Neural cell (in vitro differentiated cells): ENCODE measurements around the gene ABI3BP. TPM values are rescaled to one million over a fixed set of nuclear protein-coding genes. Genes with fewer than 3 reads are reported as not detected.

Source experiments
- H2AFZ ChIP-seq: fragments of 200-600, 300-800 bp; sonication (generic), shearing (Covaris generic); 2 replicates; pipeline ENCODE4 v1.6.0; 2014; ENCODE audit warnings: low read depth, mild to moderate bottlenecking, antibody characterized with exemption, low read length, moderate library complexity
- H3F3A ChIP-seq: fragments of 200-600 bp; shearing (Covaris generic); 2 replicates; pipeline ENCODE4 v1.6.1; 2016; ENCODE audit warnings: mild to moderate bottlenecking, moderate library complexity, mixed read lengths, antibody characterized with exemption, low read length; ENCODE audit not compliant: insufficient read depth, poor library complexity, severe bottlenecking
- H3K27ac ChIP-seq: fragments of 200-600, 300-800 bp; sonication (generic), shearing (Covaris generic); 2 replicates; pipeline ENCODE4 v1.5.1; 2014; ENCODE audit warnings: mild to moderate bottlenecking, low read length, moderate library complexity
- H3K27me3 ChIP-seq: fragments of 300-800, 200-600 bp; sonication (generic), shearing (Covaris generic); 2 replicates; pipeline ENCODE4 v1.6.0; 2014; ENCODE audit warnings: mild to moderate bottlenecking, low read depth, low read length, moderate library complexity; ENCODE audit not compliant: insufficient read depth
- H3K36me3 ChIP-seq: fragments of 300-800, 200-600 bp; sonication (generic), shearing (Covaris generic); 2 replicates; pipeline ENCODE4 v1.5.1; 2014; ENCODE audit warnings: mild to moderate bottlenecking, antibody characterized with exemption, low read length, moderate library complexity; ENCODE audit not compliant: insufficient read depth
- H3K4me2 ChIP-seq: fragments of 300-800, 200-600 bp; sonication (generic), shearing (Covaris generic); 2 replicates; pipeline ENCODE4 v1.6.0; 2014; ENCODE audit warnings: mild to moderate bottlenecking, low read length
- H3K4me3 ChIP-seq: fragments of 300-800, 200-600 bp; sonication (generic), shearing (Covaris generic); 2 replicates; pipeline ENCODE4 v1.5.1; 2014; ENCODE audit warnings: mild to moderate bottlenecking, low read length, moderate library complexity
- H3K79me2 ChIP-seq: fragments of 200-600 bp; shearing (Covaris generic); replicated peaks from 2 replicates; pipeline ENCODE4 v1.6.0; 2014; ENCODE audit warnings: mild to moderate bottlenecking, low read length, moderate library complexity; ENCODE audit not compliant: insufficient read depth
- H3K9ac ChIP-seq: fragments of 300-800, 200-600 bp; sonication (generic), shearing (Covaris generic); 2 replicates; pipeline ENCODE4 v1.6.1; 2016; ENCODE audit warnings: mild to moderate bottlenecking, low read length, mixed read lengths
- H3K9me2 ChIP-seq: fragments of 200-600 bp; shearing (Covaris generic); 2 replicates; pipeline ENCODE4 v1.6.1; 2016; ENCODE audit warnings: mild to moderate bottlenecking, low read length, mixed read lengths; ENCODE audit not compliant: insufficient read depth
- H3K9me3 ChIP-seq: fragments of 200-600, 300-800 bp; sonication (generic), shearing (Covaris generic); 2 replicates; pipeline ENCODE4 v1.6.1; 2016; ENCODE audit warnings: mild to moderate bottlenecking, mixed run types, low read length, moderate library complexity, mixed read lengths
- H4K20me1 ChIP-seq: fragments of 200-600 bp; shearing (Covaris generic); 2 replicates; pipeline ENCODE4 v1.6.1; 2016; ENCODE audit warnings: mild to moderate bottlenecking, mixed run types; ENCODE audit not compliant: insufficient read depth
- CTCF ChIP-seq: fragments of 450-650 bp; IDR thresholded peaks from 2 replicates; pipeline ENCODE4 v1.5.1; 2014; ENCODE audit warnings: antibody characterized with exemption, mild to moderate bottlenecking, moderate library complexity; ENCODE audit not compliant: poor library complexity, severe bottlenecking
- EP300 ChIP-seq: fragments of 450-650 bp; conservative IDR thresholded peaks from 2 replicates; pipeline ENCODE4 v1.6.1; 2014; ENCODE audit warnings: antibody characterized with exemption, mild to moderate bottlenecking, moderate library complexity; ENCODE audit not compliant: poor library complexity, severe bottlenecking
- EZH2 ChIP-seq: fragments of 200-600, 300-800 bp; shearing (Covaris generic), sonication (generic); IDR thresholded peaks from 2 replicates; pipeline ENCODE4 v1.6.1; 2014; ENCODE audit warnings: antibody characterized with exemption, low read length, borderline replicate concordance, mild to moderate bottlenecking; ENCODE audit not compliant: insufficient read depth, poor library complexity, severe bottlenecking
- MXI1 ChIP-seq: fragments of 450-650 bp; conservative IDR thresholded peaks from 2 replicates; pipeline ENCODE4 v1.6.1; 2014; ENCODE audit warnings: antibody characterized with exemption, mild to moderate bottlenecking; ENCODE audit not compliant: poor library complexity, severe bottlenecking
- POLR2AphosphoS5 ChIP-seq: IDR thresholded peaks from 2 replicates; pipeline ENCODE4 v1.6.1; 2012
- RAD21 ChIP-seq: fragments of 450-650 bp; conservative IDR thresholded peaks from 2 replicates; pipeline ENCODE4 v1.6.1; 2014; ENCODE audit warnings: antibody characterized with exemption, mild to moderate bottlenecking, moderate library complexity
- REST ChIP-seq: IDR thresholded peaks from 2 replicates; pipeline ENCODE4 v1.6.1; 2012; ENCODE audit warnings: borderline replicate concordance
- SMC3 ChIP-seq: fragments of 450-650 bp; conservative IDR thresholded peaks from 2 replicates; pipeline ENCODE4 v1.6.1; 2014; ENCODE audit warnings: antibody characterized with exemption, mild to moderate bottlenecking, moderate library complexity; ENCODE audit not compliant: poor library complexity
- TAF1 ChIP-seq: IDR thresholded peaks from 2 replicates; pipeline ENCODE4 v1.6.1; 2012; ENCODE audit warnings: low read depth
- polyA plus RNA-seq: library from polyadenylated mRNA; depleted of rRNA; stranded (reverse); fragments of >200 nt; gene quantifications from 2 replicates; pipeline ENCODE4 v1.2.3, GENCODE V29; 2014

The ABI3BP gene
- polyA plus RNA-seq, 1 donor from 2014 or later, result not detected

GRCh38 chr3:100912571-100912970 lies 80.7 kb downstream of the ABI3BP start:
- Histone ChIP-seq H2AFZ (no peak overlapping the region), H4K20me1 (no peaks in the 10 kb centered on the region), H3K79me2 (no peaks in the 10 kb centered on the region), H3K27me3 (no peaks in the 10 kb centered on the region), H3F3A (no peaks in the 10 kb centered on the region), H3K4me2 (no peak overlapping the region), H3K9me2 (no peaks in the 10 kb centered on the region), H3K4me3 (no peak overlapping the region), H3K27ac (no peak overlapping the region), H3K9me3 (no peaks in the 10 kb centered on the region), H3K9ac (no peak overlapping the region), H3K36me3 (no peaks in the 10 kb centered on the region)
- TF ChIP-seq REST (no peak), EP300 (no peak), MXI1 (no peak), RAD21 (no peak), CTCF (no peak), SMC3 (no peak), TAF1 (no peak), EZH2 (no peak), POLR2AphosphoS5 (no peak)

- no peaks in the 10 kb centered on the region for H3K9me2 ChIP-seq
- no peak overlapping the region for H2AFZ ChIP-seq
- no peaks in the 10 kb centered on the region for H3K9me3 ChIP-seq
These were observed 81.3 kb downstream of the ABI3BP start for GRCh38 chr3:100911956-100912355.

More at GRCh38 chr3:100911956-100912355, 81.3 kb downstream of the ABI3BP start:
- H3K27ac ChIP-seq, result no peak overlapping the region
- no peak overlapping the region for H3K4me3 ChIP-seq
- H3K4me2 ChIP-seq, result no peak overlapping the region
- TF ChIP-seq MXI1 (no peak), REST (no peak), POLR2AphosphoS5 (no peak), RAD21 (no peak), TAF1 (no peak), SMC3 (no peak), EP300 (no peak), CTCF (no peak), EZH2 (no peak)
- no peaks in the 10 kb centered on the region for H4K20me1 ChIP-seq
- no peaks in the 10 kb centered on the region for H3K79me2 ChIP-seq
- H3K27me3 ChIP-seq, result no peaks in the 10 kb centered on the region
- H3F3A ChIP-seq, result no peaks in the 10 kb centered on the region
- H3K9ac ChIP-seq, result no peak overlapping the region
- no peaks in the 10 kb centered on the region for H3K36me3 ChIP-seq
